PC-3 (cell line): ENCODE results near the gene ZEB2. TPM values are rescaled to one million over a fixed set of nuclear protein-coding genes. Genes with fewer than 3 reads are reported as not detected.

Experiments
- ATAC-seq: fragments of 200-7000 bp; cut with Tn5 transposase; 2 replicates; pipeline ENCODE4 v1.9.1; 2020; ENCODE audit warnings: mild to moderate bottlenecking, moderate library complexity
- BruUV-seq: library from RNA; stranded (reverse); fragments of 400-500 nt; replicated peaks from 2 replicates; lab custom pipeline; 2021; lab: Mats Ljungman, UMichigan
- CTCF ChIA-PET: fragments of 300-600 bp; sonication (Branson Sonifier 250); formaldehyde crosslinking; loops from one replicate; lab custom pipeline; 2022; ENCODE audit warnings: antibody characterized with exemption; lab: Charles Lee
- POLR2A ChIA-PET: fragments of 300-600 bp; sonication (Branson Sonifier 250); formaldehyde crosslinking; loops from one replicate; lab custom pipeline; 2022; ENCODE audit warnings: antibody characterized with exemption; ENCODE audit not compliant: unreplicated experiment; lab: Charles Lee
- DNase-seq: peaks from one replicate; pipeline ENCODE4 v3.0.0-alpha.2; 2015
- H2AFZ ChIP-seq: fragments of 300-600 bp; sonication (generic); 2 replicates; pipeline ENCODE4 v1.6.0; 2016; ENCODE audit warnings: antibody characterized with exemption, low read length
- H3F3A ChIP-seq: fragments of 300-600 bp; sonication (generic); one replicate; pipeline ENCODE4 v1.6.0; 2017; ENCODE audit warnings: antibody characterized with exemption, low read length, control low read depth, mild to moderate bottlenecking; ENCODE audit not compliant: unreplicated experiment
- H3K27ac ChIP-seq: fragments of 300-600 bp; sonication (generic); 2 replicates; pipeline ENCODE4 v1.5.1; 2016; ENCODE audit warnings: mild to moderate bottlenecking, low read length
- H3K27me3 ChIP-seq: fragments of 300-600 bp; sonication (generic); 2 replicates; pipeline ENCODE4 v1.6.1; 2016; ENCODE audit warnings: low read length, mixed read lengths
- H3K36me3 ChIP-seq: fragments of 300-600 bp; sonication (generic); 2 replicates; pipeline ENCODE4 v1.6.1; 2016; ENCODE audit warnings: low read depth, mixed run types, low read length, mixed read lengths
- H3K4me1 ChIP-seq: fragments of 300-600 bp; sonication (generic); 2 replicates; pipeline ENCODE4 v1.5.1; 2016; ENCODE audit warnings: low read length; ENCODE audit not compliant: insufficient read depth
- H3K4me2 ChIP-seq: fragments of 300-600 bp; sonication (generic); 2 replicates; pipeline ENCODE4 v1.6.0; 2016; ENCODE audit warnings: low read length
- H3K4me3 ChIP-seq: fragments of 300-600 bp; sonication (generic); 2 replicates; pipeline ENCODE4 v1.5.1; 2016; ENCODE audit warnings: mild to moderate bottlenecking, low read length, mixed read lengths
- H3K79me2 ChIP-seq: fragments of 300-600 bp; sonication (generic); 2 replicates; pipeline ENCODE4 v1.6.1; 2017; ENCODE audit warnings: low read length, mixed read lengths
- H3K9ac ChIP-seq: fragments of 300-600 bp; sonication (generic); 2 replicates; pipeline ENCODE4 v1.6.0; 2016; ENCODE audit warnings: mild to moderate bottlenecking, low read length
- H3K9me2 ChIP-seq: fragments of 300-600 bp; sonication (generic); replicated peaks from 2 replicates; pipeline ENCODE4 v1.6.1; 2016; ENCODE audit warnings: mixed run types, low read length, mixed read lengths
- H3K9me3 ChIP-seq: fragments of 300-600 bp; sonication (generic); 2 replicates; pipeline ENCODE4 v1.6.1; 2016; ENCODE audit warnings: low read length, mixed read lengths
- H4K20me1 ChIP-seq: fragments of 300-600 bp; sonication (generic); 2 replicates; pipeline ENCODE4 v1.6.1; 2016; ENCODE audit warnings: low read length, mixed read lengths
- EZH2 ChIP-seq: fragments of 300-600 bp; sonication (generic); IDR thresholded peaks from one replicate; pipeline ENCODE4 v1.6.1; 2017; ENCODE audit warnings: antibody characterized with exemption, mild to moderate bottlenecking, low read length; ENCODE audit not compliant: unreplicated experiment
- EZH2phosphoT487 ChIP-seq: fragments of 300-600 bp; sonication (generic); IDR thresholded peaks from 2 replicates; pipeline ENCODE4 v1.6.1; 2018; ENCODE audit warnings: mild to moderate bottlenecking, antibody characterized with exemption, low read length, borderline replicate concordance
- intact Hi-C: fragments of 100-400 bp; cut with micrococcal nuclease; formaldehyde crosslinking; loops from 2 replicates; pipeline ENCODE4 v1.9.0; 2023
- total RNA-seq: library from RNA; depleted of rRNA; stranded (reverse); fragments of >200 nt; gene quantifications from 2 replicates; pipeline ENCODE4 v1.2.3, GENCODE V29; 2014
- TF ChIP-seq, protein P1 (sequence below): fragments of 300-600 bp; sonication (generic); conservative IDR thresholded peaks from 2 replicates; pipeline ENCODE4 v1.5.1; 2017; ENCODE audit warnings: antibody characterized with exemption, low read depth, mild to moderate bottlenecking, low read length

The ZEB2 gene
- total RNA-seq, 1 experiment from 2014 or later: 1.1 TPM

GRCh38 chr2:144472911-144473310 is 47.0 kb downstream of the ZEB2 start:
- ATAC-seq (no peak), DNase-seq (no peak)
- no peak overlapping the region for H3K4me3 ChIP-seq
- ChIA-PET CTCF (no interaction called here), POLR2A (no interaction called here)
- H3K36me3 ChIP-seq: no peaks in the 10 kb centered on the region
- no peak overlapping the region for H3K27ac ChIP-seq
- intact Hi-C loops: no loop called here
- H3K9ac ChIP-seq: no peak overlapping the region
- no peaks in the 10 kb centered on the region for H4K20me1 ChIP-seq
- TF ChIP-seq, protein P1, sequence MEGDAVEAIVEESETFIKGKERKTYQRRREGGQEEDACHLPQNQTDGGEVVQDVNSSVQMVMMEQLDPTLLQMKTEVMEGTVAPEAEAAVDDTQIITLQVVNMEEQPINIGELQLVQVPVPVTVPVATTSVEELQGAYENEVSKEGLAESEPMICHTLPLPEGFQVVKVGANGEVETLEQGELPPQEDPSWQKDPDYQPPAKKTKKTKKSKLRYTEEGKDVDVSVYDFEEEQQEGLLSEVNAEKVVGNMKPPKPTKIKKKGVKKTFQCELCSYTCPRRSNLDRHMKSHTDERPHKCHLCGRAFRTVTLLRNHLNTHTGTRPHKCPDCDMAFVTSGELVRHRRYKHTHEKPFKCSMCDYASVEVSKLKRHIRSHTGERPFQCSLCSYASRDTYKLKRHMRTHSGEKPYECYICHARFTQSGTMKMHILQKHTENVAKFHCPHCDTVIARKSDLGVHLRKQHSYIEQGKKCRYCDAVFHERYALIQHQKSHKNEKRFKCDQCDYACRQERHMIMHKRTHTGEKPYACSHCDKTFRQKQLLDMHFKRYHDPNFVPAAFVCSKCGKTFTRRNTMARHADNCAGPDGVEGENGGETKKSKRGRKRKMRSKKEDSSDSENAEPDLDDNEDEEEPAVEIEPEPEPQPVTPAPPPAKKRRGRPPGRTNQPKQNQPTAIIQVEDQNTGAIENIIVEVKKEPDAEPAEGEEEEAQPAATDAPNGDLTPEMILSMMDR: no peak
- H3K4me1 ChIP-seq: peaks cover 19% of the 10 kb centered on the region; the same call in 1 of the 2 replicates
- no peaks in the 10 kb centered on the region for H3F3A ChIP-seq
- H2AFZ ChIP-seq: no peak overlapping the region
- no peaks in the 10 kb centered on the region for H3K27me3 ChIP-seq
- H3K4me2 ChIP-seq: no peak overlapping the region
- no peaks in the 10 kb centered on the region for H3K9me2 ChIP-seq
- no TSS peak for BruUV-seq
- H3K79me2 ChIP-seq: no peaks in the 10 kb centered on the region
- no peaks in the 10 kb centered on the region for H3K9me3 ChIP-seq

GRCh38 chr2:144472046-144472412 is 47.9 kb downstream of the ZEB2 start:
- no peak overlapping the region for H3K27ac ChIP-seq
- H2AFZ ChIP-seq: no peak overlapping the region
- no peaks in the 10 kb centered on the region for H3K9me3 ChIP-seq
- H3K79me2 ChIP-seq: no peaks in the 10 kb centered on the region
- H3K4me2 ChIP-seq: no peak overlapping the region
- no peaks in the 10 kb centered on the region for H3K36me3 ChIP-seq
- no peak overlapping the region for H3K9ac ChIP-seq
- intact Hi-C loops: no loop called here
- ATAC-seq: no peak
- H4K20me1 ChIP-seq: no peaks in the 10 kb centered on the region
- CTCF ChIA-PET: no interaction called here
- POLR2A ChIA-PET: no interaction called here
- no peak for DNase-seq
- H3K27me3 ChIP-seq: no peaks in the 10 kb centered on the region
- H3K4me3 ChIP-seq: no peak overlapping the region
- no peaks in the 10 kb centered on the region for H3F3A ChIP-seq
- BruUV-seq: no TSS peak
- peaks cover 19% of the 10 kb centered on the region; the same call in 1 of the 2 replicates for H3K4me1 ChIP-seq
- TF ChIP-seq, protein P1: no peak
- TF ChIP-seq EZH2 (no peak), EZH2phosphoT487 (no peak)
- H3K9me2 ChIP-seq: no peaks in the 10 kb centered on the region

- Histone ChIP-seq H3K4me3 (no peak overlapping the region), H3K9me3 (no peaks in the 10 kb centered on the region), H3K36me3 (no peaks in the 10 kb centered on the region), H3K79me2 (no peaks in the 10 kb centered on the region), H3K9ac (no peak overlapping the region), H4K20me1 (no peaks in the 10 kb centered on the region), H3K9me2 (no peaks in the 10 kb centered on the region), H3K27me3 (no peaks in the 10 kb centered on the region), H3F3A (no peaks in the 10 kb centered on the region), H3K4me1 (peaks cover 19% of the 10 kb centered on the region; the same call in 1 of the 2 replicates), H2AFZ (no peak overlapping the region), H3K27ac (no peak overlapping the region), H3K4me2 (no peak overlapping the region)
- TF ChIP-seq EZH2phosphoT487: no peak
- TF ChIP-seq EZH2: no peak
- TF ChIP-seq, protein P1: no peak
- ATAC-seq (no peak), DNase-seq (no peak)
- CTCF ChIA-PET: no interaction called here
- POLR2A ChIA-PET: no interaction called here
- no TSS peak for BruUV-seq
- intact Hi-C loops: no loop called here
Observed at GRCh38 chr2:144471305-144472045, 48.4 kb downstream of the ZEB2 start.
